ENCODE measurements around the gene KCNK4.

Gene KCNK4

DNA sequence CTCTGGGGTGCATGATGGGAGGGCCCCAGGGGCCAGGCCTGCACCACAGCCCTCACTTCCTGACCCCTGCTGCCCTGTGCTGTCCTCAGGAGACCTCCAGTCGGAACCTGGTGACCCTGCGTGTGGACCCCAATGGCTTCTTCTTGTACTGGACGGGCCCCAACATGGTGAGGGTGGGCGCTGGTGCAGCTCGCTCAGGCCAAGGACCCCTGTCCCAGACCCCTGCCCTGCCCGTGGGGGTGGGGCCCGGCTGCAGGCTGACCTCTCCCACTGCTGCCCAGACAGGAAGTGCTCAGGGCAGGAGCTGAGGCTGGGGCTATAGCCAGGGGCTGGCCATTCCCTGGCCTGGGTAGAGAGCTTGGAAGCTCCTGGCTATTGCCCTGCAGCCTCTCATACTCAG lies 36.8 kb upstream of the KCNK4 start:
- DNase-seq, result no peak

DNA sequence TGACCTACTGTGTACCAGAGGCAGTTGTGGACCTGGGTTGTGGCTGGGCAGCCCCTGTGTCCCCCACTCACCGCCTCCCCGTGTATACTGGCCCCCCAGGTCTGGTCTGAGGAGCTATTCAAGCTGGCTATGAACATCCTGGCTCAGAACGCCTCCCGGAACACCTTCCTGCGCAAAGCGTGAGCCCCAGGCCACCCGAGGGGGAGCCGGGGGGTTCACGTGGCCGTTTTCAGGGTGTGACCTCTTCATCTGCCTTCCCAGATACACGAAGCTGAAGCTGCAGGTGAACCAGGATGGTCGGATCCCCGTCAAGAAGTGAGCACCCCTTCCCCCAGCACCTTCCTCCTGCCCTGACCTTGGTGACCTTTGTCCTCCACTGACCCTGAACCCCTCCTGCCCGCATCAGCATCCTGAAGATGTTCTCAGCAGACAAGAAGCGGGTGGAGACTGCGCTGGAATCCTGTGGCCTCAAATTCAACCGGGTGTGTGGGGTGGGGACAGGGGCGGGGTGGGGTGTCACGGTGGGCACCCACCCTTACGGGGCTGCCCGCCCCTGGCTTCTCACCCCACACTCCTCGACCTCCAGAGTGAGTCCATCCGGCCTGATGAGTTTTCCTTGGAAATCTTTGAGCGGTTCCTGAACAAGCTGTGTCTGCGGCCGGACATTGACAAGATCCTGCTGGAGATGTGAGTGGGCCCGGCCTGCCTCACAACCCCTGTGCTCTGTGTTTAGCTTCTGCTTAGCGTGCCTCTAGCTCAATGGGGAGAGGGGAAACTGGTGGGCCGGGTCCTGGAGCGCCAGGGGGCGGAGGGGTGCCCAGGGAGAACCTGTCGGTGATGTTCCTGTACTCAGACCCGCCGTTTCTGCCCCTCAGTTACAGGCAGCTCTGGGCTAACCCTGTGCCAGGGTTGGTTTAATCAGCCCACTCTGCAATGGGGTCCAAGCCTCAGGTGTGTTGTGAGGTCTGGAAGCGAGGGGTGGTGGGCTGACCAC lies 35.7 kb upstream of the KCNK4 start:
- DNase-seq, result no peak

DNA sequence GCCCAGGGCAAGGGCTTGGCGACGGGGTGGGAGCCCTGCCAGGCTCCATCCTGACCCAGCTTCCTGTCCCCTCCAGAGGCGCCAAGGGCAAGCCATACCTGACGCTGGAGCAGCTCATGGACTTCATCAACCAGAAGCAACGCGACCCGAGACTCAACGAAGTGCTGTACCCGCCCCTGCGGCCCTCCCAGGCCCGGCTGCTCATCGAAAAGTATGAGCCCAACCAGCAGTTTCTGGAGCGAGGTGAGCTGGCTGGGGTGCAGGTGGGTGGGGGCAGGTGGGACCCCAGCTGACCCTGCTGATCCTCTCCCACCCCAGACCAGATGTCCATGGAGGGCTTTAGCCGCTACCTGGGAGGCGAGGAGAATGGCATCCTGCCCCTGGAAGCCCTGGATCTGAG lies 34.8 kb upstream of the KCNK4 start:
- DNase-seq, result no peak

GRCh38 chr11:64258356-64258755 lies 32.7 kb upstream of the KCNK4 start:
- no peak for DNase-seq

GRCh38 chr11:64258946-64259532 lies 32.1 kb upstream of the KCNK4 start:
- DNase-seq, result no peak

- no peak for DNase-seq
Observed at GRCh38 chr11:64259533-64260067, 31.5 kb upstream of the KCNK4 start.

GRCh38 chr11:64260147-64260708 lies 30.9 kb upstream of the KCNK4 start:
- DNase-seq, result no peak

- DNase-seq, result no peak
Observed at GRCh38 chr11:64261556-64262080, 29.5 kb upstream of the KCNK4 start.

GRCh38 chr11:64262271-64263002 lies 28.7 kb upstream of the KCNK4 start:
- DNase-seq, result no peak

GRCh38 chr11:64263021-64263946 lies 27.8 kb upstream of the KCNK4 start:
- DNase-seq, result no peak

- DNase-seq, result no peak
Observed at GRCh38 chr11:64263947-64264317, 27.2 kb upstream of the KCNK4 start.

DNA sequence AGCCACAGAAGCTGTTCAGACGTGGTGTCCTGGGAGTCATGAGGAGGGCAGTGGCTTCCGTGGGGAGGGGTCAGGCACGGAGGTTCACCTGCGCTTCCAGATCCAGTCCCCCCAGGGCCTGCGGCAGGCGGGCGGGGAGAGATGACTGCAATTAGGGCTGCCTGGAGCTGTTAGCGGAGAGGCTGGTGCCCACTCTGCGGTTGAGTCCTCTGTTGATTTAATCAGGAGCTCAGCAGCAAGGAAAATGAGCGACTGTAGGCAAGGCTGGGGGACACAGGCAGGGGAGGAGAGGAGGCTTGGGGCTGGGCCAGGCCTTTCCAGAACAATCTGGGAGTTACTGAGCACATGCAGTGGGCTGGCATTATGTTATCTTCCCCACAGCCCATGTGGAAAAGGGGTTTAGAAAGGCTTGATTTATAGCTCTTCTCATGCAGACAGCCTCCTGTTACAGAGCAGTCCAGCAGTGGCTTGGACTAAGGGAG lies 26.7 kb upstream of the KCNK4 start:
- DNase-seq, result no peak

- no peak for DNase-seq
Observed at GRCh38 chr11:64265176-64266160, 25.6 kb upstream of the KCNK4 start.

DNA sequence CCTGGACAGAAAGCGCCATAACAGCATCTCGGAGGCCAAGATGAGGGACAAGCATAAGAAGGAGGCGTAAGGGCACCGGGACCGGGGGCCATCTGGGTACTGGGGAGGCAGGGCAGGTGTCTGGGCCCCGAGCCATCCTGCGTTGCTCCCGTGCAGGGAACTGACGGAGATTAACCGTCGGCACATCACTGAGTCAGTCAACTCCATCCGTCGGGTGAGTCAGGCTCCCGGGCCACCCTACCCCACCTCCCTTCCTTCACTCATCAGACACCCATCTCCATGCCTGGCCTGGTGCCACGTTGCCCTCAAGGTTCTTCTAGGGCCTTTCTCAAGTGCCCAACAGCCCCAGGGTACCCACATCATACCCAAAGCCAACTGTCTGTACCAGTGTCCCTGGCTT lies 24.8 kb upstream of the KCNK4 start:
- DNase-seq, result no peak

DNA sequence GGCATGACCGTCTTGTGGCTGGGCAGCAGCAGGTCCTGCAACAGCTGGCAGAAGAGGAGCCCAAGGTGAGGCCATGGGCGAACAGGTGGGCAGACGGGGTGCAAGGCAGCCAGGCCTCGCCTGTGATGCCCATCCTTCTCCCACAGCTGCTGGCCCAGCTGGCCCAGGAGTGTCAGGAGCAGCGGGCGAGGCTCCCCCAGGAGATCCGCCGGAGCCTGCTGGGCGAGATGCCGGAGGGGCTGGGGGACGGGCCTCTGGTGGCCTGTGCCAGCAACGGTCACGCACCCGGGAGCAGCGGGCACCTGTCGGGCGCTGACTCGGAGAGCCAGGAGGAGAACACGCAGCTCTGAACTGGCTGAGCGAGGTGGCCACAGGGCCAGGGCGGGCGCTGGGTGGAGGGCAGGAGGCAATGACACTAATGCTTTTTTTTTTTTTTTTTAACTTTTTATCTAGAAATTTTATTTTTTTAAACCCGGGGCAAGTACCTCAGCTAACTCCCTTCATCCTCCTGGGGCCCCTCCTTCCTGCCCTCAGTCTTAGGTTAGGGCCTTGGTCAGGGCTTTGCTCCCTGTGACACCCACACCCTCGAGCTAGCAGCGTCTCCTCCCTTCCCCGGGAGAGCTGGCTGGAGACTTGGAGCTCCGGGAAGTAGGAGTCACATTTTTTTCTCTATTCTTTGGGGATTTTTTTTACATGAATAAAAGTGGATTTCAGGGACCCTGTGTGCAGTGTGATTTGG lies 23.7 kb upstream of the KCNK4 start:
- DNase-seq, result no peak

DNA sequence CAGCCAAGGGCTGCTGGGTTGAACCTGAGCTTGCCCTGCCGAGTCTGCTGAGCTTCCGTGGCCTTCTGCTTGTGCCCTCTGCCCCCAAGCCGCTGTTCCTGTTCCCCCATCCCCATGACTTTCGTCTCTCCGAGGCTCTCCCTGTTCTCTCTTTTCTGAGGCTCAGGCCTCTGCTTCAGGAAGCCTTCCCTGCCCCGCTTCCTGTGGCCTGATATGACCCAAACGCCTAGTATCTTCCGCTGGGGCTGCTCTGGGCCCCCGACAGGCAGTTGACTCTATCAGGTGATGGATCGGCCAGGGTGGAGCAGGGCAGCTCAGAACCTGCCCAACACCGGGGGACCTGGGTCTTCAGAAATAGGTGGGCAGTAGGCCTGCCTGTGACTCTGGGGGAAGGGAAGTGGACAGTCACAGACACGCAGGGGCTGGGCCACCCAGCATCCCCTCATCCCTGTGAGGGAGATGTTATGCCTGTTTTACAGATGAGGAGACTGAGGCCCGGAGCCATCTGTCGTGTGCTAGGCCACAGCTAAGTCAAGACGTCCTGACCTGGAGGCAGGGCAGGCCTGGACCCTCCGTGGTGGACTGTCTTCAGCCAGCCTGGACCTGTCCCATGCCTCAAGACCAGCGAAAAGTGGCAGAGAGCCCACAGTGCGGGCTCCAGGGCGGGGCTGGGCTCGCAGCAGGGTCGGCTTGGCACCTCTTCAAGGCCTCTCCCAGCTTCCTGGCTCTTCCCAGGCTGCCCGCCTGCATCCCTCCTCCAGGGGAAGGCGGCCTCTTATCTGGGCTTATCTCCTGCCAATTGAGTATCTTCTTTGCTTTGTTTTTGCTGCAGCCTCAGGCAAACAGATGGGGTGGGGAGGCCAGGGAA lies 22.8 kb upstream of the KCNK4 start:
- no peak for DNase-seq

- peak; percentile 84 for DNase-seq
Observed at GRCh38 chr11:64268893-64269539, 22.1 kb upstream of the KCNK4 start.

All from activated effector memory CD4-positive, alpha-beta T cell treated with anti-CD3 and anti-CD28 coated beads, Interleukin-2, amount 50 U/mL, for 16 hours (primary cell).